22Rv1 (cell line): ENCODE measurements around the gene TDP2.

Experiments
- H3K27ac ChIP-seq: fragments of 450-650 bp; 2 replicates; pipeline ENCODE4 v1.5.1; 2017
- CTCF ChIP-seq: fragments of 450-650 bp; IDR thresholded peaks from 2 replicates; pipeline ENCODE4 v1.5.1; 2017; ENCODE audit warnings: mild to moderate bottlenecking
- ZFX ChIP-seq: fragments of 450-650 bp; IDR thresholded peaks from 2 replicates; pipeline ENCODE4 v1.6.1; 2017; ENCODE audit warnings: antibody characterized with exemption, borderline replicate concordance

Gene TDP2

DNA sequence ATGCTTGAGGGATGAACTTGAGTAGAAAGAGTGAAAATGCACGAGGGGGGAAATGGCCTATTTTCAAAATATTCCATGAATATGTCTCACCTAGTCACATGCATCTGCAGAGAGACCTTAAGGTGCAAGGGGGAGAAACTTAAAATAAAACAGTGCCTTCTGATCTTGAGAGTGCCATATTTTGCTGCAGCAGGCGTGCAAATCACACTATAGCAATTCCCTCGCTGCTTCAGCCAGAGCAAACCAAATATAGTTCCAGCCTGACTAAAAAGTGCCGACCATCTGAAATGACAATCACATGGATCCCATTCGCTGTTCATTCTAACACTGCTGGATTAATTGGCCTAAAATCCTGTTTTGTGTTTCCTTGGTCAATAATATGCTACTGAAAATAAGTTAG lies 47.0 kb downstream of the TDP2 start:
- H3K27ac ChIP-seq = no peak overlapping the region
- TF ChIP-seq ZFX = no peak
- TF ChIP-seq CTCF = no peak

- H3K27ac ChIP-seq = no peak overlapping the region
- no peak for TF ChIP-seq ZFX
- no peak for TF ChIP-seq CTCF
These were observed 52.1 kb downstream of the TDP2 start for GRCh38 chr6:24614648-24615047.

DNA sequence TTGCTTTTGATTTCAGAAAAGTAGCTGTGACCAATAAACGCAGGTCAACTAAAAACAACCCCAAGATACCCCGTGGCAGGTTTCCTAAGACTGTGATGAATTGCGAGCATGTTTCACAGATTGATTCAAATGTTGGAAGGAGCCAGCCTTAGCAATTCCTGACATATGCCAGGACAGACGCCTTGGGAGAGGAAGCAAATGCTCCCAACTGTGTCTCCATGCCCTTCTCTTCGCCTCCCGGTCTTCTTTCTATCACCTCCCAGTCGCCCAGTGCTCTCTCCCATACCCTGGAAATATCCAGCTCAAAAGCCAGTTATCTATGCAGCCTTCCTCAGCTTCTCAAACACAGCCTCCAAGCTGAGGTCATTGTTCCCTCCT lies 52.7 kb downstream of the TDP2 start:
- no peak overlapping the region for H3K27ac ChIP-seq
- no peak for TF ChIP-seq ZFX
- TF ChIP-seq CTCF = no peak

DNA sequence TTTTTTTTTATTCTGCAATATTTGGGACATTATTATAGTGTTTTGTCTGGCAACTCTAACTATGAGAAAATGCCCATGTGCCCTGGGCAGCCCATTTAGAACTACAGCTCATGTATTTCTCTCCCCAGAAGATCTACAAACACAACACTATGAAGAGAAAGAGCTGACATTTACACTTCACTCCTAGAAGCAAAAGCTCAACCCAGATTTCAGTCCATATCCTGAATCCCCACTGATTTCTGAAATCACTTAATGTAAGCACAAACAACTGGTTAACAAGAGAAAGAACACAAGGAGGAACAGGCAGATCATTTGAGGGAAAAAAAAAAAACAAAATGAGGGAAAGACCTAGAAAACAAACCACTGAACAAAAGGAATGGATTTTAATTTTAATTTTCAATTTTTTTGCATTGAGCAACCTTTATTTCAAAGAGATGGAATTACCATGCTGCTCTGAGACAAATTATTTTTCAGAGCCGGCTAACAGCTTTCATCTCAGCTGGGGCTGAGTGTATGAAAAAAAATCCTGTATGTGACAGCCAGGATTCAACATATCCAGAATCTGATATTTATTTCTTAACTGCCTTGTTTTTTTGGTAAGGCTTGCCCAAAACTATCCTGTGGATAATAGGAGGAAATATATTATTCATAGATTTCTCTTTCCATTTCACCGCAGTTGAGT lies 53.2 kb downstream of the TDP2 start:
- TF ChIP-seq CTCF (no peak), ZFX (no peak)
- H3K27ac ChIP-seq = no peak overlapping the region

- TF ChIP-seq CTCF = no peak
- TF ChIP-seq ZFX = no peak
- H3K27ac ChIP-seq = no peak overlapping the region
These were observed 56.0 kb downstream of the TDP2 start for GRCh38 chr6:24610672-24611071.

- H3K27ac ChIP-seq = no peak overlapping the region
- no peak for TF ChIP-seq CTCF
- TF ChIP-seq ZFX = no peak
These were observed 59.2 kb downstream of the TDP2 start for GRCh38 chr6:24607310-24608105.

DNA sequence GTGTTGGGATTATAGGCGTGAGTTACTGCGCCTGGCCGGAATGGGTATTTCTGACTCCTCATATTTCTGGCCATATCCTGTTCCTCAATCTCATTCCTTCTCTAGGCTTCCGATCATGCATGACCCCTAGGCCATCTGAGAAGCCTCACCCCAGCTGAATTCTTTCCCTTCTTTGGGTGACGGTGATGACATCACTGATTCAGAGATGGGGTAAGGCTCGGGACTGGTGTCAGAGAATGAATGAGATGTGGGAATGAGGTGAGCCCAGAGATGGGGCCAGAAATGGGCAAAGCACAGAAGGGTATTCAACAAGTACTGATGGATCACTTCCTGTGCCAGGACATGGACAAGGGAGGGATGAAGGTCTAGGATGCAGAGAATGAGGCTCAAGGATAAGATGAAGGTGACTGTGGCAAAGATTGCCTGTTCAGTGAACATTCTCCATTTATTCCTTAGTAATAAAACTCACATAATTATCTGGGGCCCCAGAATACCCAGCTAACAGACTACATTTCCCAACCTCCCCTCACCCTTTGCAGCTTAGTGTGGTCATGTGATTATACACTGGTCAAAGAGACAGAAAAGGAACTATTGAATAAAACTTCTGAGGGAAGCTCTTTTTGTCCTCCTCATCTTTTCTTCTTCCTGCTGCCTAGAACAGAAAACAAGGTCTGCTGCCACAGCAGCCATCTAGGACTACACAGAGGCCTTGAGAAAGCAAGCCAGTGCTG lies 60.3 kb downstream of the TDP2 start:
- TF ChIP-seq ZFX = no peak
- no peak for TF ChIP-seq CTCF
- H3K27ac ChIP-seq = no peak overlapping the region
